Glutamatergic neuron (in vitro differentiated cells): ENCODE data around the gene PPP1R14B. TPM values are rescaled to one million over a fixed set of nuclear protein-coding genes. Genes with fewer than 3 reads are reported as not detected.

ENCODE experiments used
- DNase-seq: peaks from one replicate; pipeline ENCODE4 v3.0.0; 2022
- H3K27ac Mint-ChIP-seq: one replicate; pipeline ENCODE4 v1.8.0; 2020; ENCODE audit warnings: mild to moderate bottlenecking, mixed read lengths, inconsistent platforms; ENCODE audit not compliant: unreplicated experiment
- H3K27me3 Mint-ChIP-seq: one replicate; pipeline ENCODE4 v1.8.0; 2020; ENCODE audit warnings: mild to moderate bottlenecking, moderate library complexity, mixed read lengths, inconsistent platforms; ENCODE audit not compliant: unreplicated experiment
- H3K36me3 Mint-ChIP-seq: one replicate; pipeline ENCODE4 v1.8.0; 2020; ENCODE audit warnings: mild to moderate bottlenecking, mixed read lengths, inconsistent platforms; ENCODE audit not compliant: unreplicated experiment
- H3K4me1 Mint-ChIP-seq: one replicate; pipeline ENCODE4 v1.8.0; 2020; ENCODE audit warnings: mild to moderate bottlenecking, low read depth, mixed read lengths, inconsistent platforms; ENCODE audit not compliant: unreplicated experiment
- H3K4me3 Mint-ChIP-seq: one replicate; pipeline ENCODE4 v1.8.0; 2020; ENCODE audit warnings: mild to moderate bottlenecking, mixed read lengths, inconsistent platforms; ENCODE audit not compliant: unreplicated experiment
- H3K9me3 Mint-ChIP-seq: one replicate; pipeline ENCODE4 v1.8.0; 2020; ENCODE audit warnings: mild to moderate bottlenecking, moderate library complexity, mixed read lengths, inconsistent platforms; ENCODE audit not compliant: unreplicated experiment
- total RNA-seq: library from RNA; stranded (reverse); fragmentation: NEBNext Ultra II Directional; extraction: Animal tissue kit (Norgen Biotek cat#: 25700); gene quantifications from one replicate; pipeline ENCODE4 v1.2.1, GENCODE V29; 2021; ENCODE audit not compliant: unreplicated experiment
- TF ChIP-seq, protein P1 (sequence below): fragments of 200-600 bp; sonication (generic); IDR thresholded peaks from one replicate; pipeline ENCODE4 v1.5.0; 2021; ENCODE audit not compliant: partially characterized antibody, unreplicated experiment

Gene PPP1R14B
- total RNA-seq, 1 donor from 2014 or later: 348 TPM

DNA sequence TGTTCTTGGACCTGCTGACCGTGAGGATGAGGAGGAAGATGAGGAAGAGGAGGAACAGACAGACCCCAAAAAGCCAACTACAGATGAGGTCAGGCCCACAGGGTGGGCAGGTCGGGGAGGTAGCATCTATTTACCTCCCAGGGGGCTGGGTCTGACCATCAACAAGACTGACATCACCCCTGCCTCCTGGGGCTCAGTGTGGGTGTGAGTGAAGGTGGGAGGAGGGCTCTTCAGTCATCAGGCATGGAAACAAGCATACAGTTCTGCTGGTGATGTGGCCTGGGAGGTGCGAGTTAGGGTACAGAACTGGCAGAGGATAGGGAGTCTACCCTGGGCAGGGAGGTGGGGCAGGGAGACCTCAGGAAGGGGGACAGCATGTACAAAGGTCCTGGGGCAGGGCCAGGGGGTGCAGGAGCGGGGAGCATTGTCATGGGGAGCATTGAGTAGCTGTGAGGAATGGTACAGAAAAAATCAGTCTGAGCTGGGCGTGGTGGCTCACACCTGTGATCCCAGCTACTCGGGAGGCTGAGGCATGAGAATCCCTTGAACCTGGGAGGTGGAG, 13.5 kb upstream of the PPP1R14B start:
- no peaks in the 10 kb centered on the region for H3K36me3 Mint-ChIP-seq
- no peak overlapping the region for H3K27ac Mint-ChIP-seq
- TF ChIP-seq, protein P1, sequence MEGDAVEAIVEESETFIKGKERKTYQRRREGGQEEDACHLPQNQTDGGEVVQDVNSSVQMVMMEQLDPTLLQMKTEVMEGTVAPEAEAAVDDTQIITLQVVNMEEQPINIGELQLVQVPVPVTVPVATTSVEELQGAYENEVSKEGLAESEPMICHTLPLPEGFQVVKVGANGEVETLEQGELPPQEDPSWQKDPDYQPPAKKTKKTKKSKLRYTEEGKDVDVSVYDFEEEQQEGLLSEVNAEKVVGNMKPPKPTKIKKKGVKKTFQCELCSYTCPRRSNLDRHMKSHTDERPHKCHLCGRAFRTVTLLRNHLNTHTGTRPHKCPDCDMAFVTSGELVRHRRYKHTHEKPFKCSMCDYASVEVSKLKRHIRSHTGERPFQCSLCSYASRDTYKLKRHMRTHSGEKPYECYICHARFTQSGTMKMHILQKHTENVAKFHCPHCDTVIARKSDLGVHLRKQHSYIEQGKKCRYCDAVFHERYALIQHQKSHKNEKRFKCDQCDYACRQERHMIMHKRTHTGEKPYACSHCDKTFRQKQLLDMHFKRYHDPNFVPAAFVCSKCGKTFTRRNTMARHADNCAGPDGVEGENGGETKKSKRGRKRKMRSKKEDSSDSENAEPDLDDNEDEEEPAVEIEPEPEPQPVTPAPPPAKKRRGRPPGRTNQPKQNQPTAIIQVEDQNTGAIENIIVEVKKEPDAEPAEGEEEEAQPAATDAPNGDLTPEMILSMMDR: no peak
- peaks cover 6% of the 10 kb centered on the region for H3K9me3 Mint-ChIP-seq
- no peaks in the 10 kb centered on the region for H3K4me1 Mint-ChIP-seq
- peaks cover 15% of the 10 kb centered on the region for H3K27me3 Mint-ChIP-seq
- no peak for DNase-seq
- H3K4me3 Mint-ChIP-seq: no peak overlapping the region

DNA sequence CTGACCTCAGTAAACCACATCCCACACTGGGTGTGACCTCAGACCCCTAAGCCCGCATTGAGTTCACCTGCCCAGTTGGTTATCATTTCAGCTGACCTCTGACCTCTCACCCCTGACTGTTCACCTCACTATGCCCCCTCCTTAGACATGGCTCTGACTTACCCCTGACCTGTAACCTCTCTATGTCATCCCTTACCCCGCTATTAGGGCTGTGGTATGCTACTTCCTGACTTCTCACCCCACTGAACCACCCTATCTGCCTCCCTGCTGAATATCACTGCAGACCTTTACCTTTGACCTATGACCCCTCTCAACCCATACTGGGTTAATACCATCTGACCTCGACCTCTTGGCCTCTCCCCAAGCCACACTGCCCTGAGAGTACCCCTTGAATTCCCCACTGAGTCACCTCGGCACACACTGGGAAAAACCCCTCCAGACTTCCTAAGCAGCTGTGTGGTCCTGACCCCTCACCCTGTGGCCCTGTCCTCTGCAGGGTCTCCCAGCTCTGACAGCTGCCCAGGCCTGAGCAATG, 12.9 kb upstream of the PPP1R14B start:
- Mint-ChIP-seq H3K4me1 (no peaks in the 10 kb centered on the region), H3K36me3 (no peaks in the 10 kb centered on the region), H3K27me3 (peaks cover 16% of the 10 kb centered on the region), H3K4me3 (no peak overlapping the region), H3K9me3 (peaks cover 6% of the 10 kb centered on the region), H3K27ac (no peak overlapping the region)
- no peak for DNase-seq
- TF ChIP-seq, protein P1: no peak

DNA sequence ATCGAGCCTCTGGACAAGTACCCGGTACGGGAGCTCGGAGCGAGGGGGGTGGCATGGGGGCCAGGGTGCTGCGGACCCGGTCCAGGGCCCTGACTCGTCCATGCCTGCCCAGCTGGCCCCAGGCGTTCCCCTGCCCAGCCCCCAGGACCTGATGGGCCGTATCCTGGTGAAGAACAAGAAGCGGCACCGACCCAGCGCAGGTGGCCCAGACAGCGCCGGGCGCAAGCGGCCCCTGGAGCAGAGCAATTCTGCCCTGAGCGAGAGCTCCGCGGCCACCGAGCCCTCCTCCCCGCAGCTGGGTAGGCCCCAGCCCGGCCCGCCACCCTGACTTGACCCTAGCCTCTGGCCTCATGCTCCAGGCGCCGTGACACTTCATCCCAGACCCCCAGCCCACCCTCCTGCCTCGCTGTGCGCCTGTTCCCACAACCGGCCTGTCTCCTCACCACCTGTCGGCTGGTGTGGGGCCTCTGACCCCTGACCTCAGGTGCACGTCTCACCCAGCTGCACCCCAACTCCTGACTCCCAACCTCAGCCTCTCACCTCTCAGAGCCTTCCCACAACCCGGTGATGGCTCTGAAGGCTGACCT, 12.3 kb upstream of the PPP1R14B start:
- DNase-seq: no peak
- Mint-ChIP-seq H3K4me1 (no peaks in the 10 kb centered on the region), H3K4me3 (no peak overlapping the region), H3K27me3 (peaks cover 16% of the 10 kb centered on the region), H3K36me3 (no peaks in the 10 kb centered on the region), H3K9me3 (peaks cover 6% of the 10 kb centered on the region), H3K27ac (no peak overlapping the region)
- TF ChIP-seq, protein P1: no peak

DNA sequence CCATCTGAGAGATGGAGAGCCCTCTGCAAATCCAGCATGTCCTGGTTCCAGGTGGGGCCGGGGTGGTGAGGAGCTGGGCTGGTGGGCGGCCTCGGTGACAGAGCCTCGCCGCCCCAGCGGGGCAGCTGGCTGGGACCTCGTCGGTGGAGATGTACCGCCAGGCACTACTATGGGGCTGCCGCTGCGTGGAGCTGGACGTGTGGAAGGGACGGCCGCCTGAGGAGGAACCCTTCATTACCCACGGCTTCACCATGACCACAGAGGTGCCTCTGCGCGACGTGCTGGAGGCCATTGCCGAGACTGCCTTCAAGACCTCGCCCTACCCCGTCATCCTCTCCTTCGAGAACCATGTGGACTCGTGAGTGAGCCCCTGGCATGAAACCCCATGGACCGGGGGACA, 11.6 kb upstream of the PPP1R14B start:
- TF ChIP-seq, protein P1: no peak
- no peaks in the 10 kb centered on the region for H3K36me3 Mint-ChIP-seq
- peaks cover 16% of the 10 kb centered on the region for H3K27me3 Mint-ChIP-seq
- no peak overlapping the region for H3K27ac Mint-ChIP-seq
- peaks cover 4% of the 10 kb centered on the region for H3K4me1 Mint-ChIP-seq
- no peak for DNase-seq
- H3K4me3 Mint-ChIP-seq: no peak overlapping the region
- peaks cover 6% of the 10 kb centered on the region for H3K9me3 Mint-ChIP-seq

DNA sequence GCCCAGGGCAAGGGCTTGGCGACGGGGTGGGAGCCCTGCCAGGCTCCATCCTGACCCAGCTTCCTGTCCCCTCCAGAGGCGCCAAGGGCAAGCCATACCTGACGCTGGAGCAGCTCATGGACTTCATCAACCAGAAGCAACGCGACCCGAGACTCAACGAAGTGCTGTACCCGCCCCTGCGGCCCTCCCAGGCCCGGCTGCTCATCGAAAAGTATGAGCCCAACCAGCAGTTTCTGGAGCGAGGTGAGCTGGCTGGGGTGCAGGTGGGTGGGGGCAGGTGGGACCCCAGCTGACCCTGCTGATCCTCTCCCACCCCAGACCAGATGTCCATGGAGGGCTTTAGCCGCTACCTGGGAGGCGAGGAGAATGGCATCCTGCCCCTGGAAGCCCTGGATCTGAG, 9.6 kb upstream of the PPP1R14B start:
- no peak for DNase-seq
- TF ChIP-seq, protein P1: no peak
- H3K27ac Mint-ChIP-seq: no peak overlapping the region
- no peak overlapping the region for H3K4me3 Mint-ChIP-seq
- H3K9me3 Mint-ChIP-seq: peaks cover 6% of the 10 kb centered on the region
- peaks cover 18% of the 10 kb centered on the region for H3K27me3 Mint-ChIP-seq
- H3K36me3 Mint-ChIP-seq: no peaks in the 10 kb centered on the region
- peaks cover 4% of the 10 kb centered on the region for H3K4me1 Mint-ChIP-seq
